DMS79 treated with DMSO at 0.1 percent for 48 hours (cell line): ENCODE data around the gene GSKIP.

Experiments used
- DNase-seq: peaks from one replicate; lab custom pipeline; 2025; lab: John Stamatoyannopoulos, UW

The GSKIP gene

GRCh38 chr14:96380735-96381134 lies 17.4 kb downstream of the GSKIP start:
- DNase-seq, result no peak

GRCh38 chr14:96383445-96383844 lies 20.1 kb downstream of the GSKIP start:
- no peak for DNase-seq

- DNase-seq, result no peak
These were observed 20.7 kb downstream of the GSKIP start for GRCh38 chr14:96384053-96384452.

GRCh38 chr14:96384740-96385139 lies 21.4 kb downstream of the GSKIP start:
- no peak for DNase-seq

GRCh38 chr14:96385385-96385784 lies 22.1 kb downstream of the GSKIP start:
- DNase-seq, result no peak

- no peak for DNase-seq
These were observed 27.6 kb downstream of the GSKIP start for GRCh38 chr14:96390965-96391292.

GRCh38 chr14:96391293-96392118 lies 28.2 kb downstream of the GSKIP start:
- DNase-seq, result peak; percentile 96

GRCh38 chr14:96393071-96393691 lies 29.9 kb downstream of the GSKIP start:
- DNase-seq, result no peak

GRCh38 chr14:96394047-96394815 lies 30.9 kb downstream of the GSKIP start:
- DNase-seq, result no peak

- no peak for DNase-seq
These were observed 35.1 kb downstream of the GSKIP start for GRCh38 chr14:96398432-96398831.

GRCh38 chr14:96398921-96399320 lies 35.6 kb downstream of the GSKIP start:
- DNase-seq, result no peak

GRCh38 chr14:96399405-96399804 lies 36.1 kb downstream of the GSKIP start:
- no peak for DNase-seq

- no peak for DNase-seq
These were observed 37.2 kb downstream of the GSKIP start for GRCh38 chr14:96400495-96400894.

- DNase-seq, result no peak
These were observed 40.1 kb downstream of the GSKIP start for GRCh38 chr14:96403409-96403808.

GRCh38 chr14:96405677-96406076 lies 42.4 kb downstream of the GSKIP start:
- DNase-seq, result no peak

GRCh38 chr14:96407935-96408570 lies 44.7 kb downstream of the GSKIP start:
- no peak for DNase-seq

GRCh38 chr14:96408608-96409007 lies 45.3 kb downstream of the GSKIP start:
- DNase-seq, result no peak

GRCh38 chr14:96409701-96410100 lies 46.4 kb downstream of the GSKIP start:
- no peak for DNase-seq

GRCh38 chr14:96410119-96410518 lies 46.8 kb downstream of the GSKIP start:
- no peak for DNase-seq

GRCh38 chr14:96413526-96413925 lies 50.2 kb downstream of the GSKIP start:
- DNase-seq, result no peak

GRCh38 chr14:96415559-96415958 lies 52.2 kb downstream of the GSKIP start:
- no peak for DNase-seq

- DNase-seq, result no peak
These were observed 53.0 kb downstream of the GSKIP start for GRCh38 chr14:96416292-96416691.

GRCh38 chr14:96417254-96417653 lies 53.9 kb downstream of the GSKIP start:
- DNase-seq, result no peak
